HPDE6-E6E7 (cell line): ENCODE results near the gene KCNQ1.

ENCODE experiments used
- DNase-seq: peaks from one replicate; pipeline ENCODE4 v3.0.0; 2011; ENCODE audit warnings: missing footprints; ENCODE audit errors: extremely low spot score

KCNQ1 gene

GRCh38 chr11:2459796-2460531 is 15.2 kb downstream of the KCNQ1 start:
- DNase-seq = no peak

- DNase-seq = no peak
Observed at GRCh38 chr11:2460540-2461252, 15.9 kb downstream of the KCNQ1 start.

GRCh38 chr11:2461253-2461955 is 16.6 kb downstream of the KCNQ1 start:
- no peak for DNase-seq

- DNase-seq = no peak
Observed at GRCh38 chr11:2461956-2462542, 17.2 kb downstream of the KCNQ1 start.

- DNase-seq = no peak
Observed at GRCh38 chr11:2462543-2462985, 17.8 kb downstream of the KCNQ1 start.

- DNase-seq = no peak
Observed at GRCh38 chr11:2462986-2463765, 18.4 kb downstream of the KCNQ1 start.

- DNase-seq = no peak
Observed at GRCh38 chr11:2463766-2464277, 19.0 kb downstream of the KCNQ1 start.

- DNase-seq = no peak
Observed at GRCh38 chr11:2464451-2465165, 19.8 kb downstream of the KCNQ1 start.

GRCh38 chr11:2465202-2466068 is 20.6 kb downstream of the KCNQ1 start:
- no peak for DNase-seq

GRCh38 chr11:2466069-2466801 is 21.4 kb downstream of the KCNQ1 start:
- DNase-seq = no peak

- DNase-seq = no peak
Observed at GRCh38 chr11:2466869-2467694, 22.3 kb downstream of the KCNQ1 start.

- DNase-seq = no peak
Observed at GRCh38 chr11:2467695-2468055, 22.9 kb downstream of the KCNQ1 start.

- DNase-seq = no peak
Observed at GRCh38 chr11:2468363-2469235, 23.8 kb downstream of the KCNQ1 start.

GRCh38 chr11:2470495-2470894 is 25.7 kb downstream of the KCNQ1 start:
- no peak for DNase-seq

GRCh38 chr11:2471048-2471803 is 26.4 kb downstream of the KCNQ1 start:
- DNase-seq = no peak

- DNase-seq = no peak
Observed at GRCh38 chr11:2471804-2472096, 26.9 kb downstream of the KCNQ1 start.
